Measurements from ENCODE around the gene NSUN5.
"Not testable (repeated sequence)": the region's sequence is repeated elsewhere in the genome, so short reads cannot be mapped to it uniquely, and the experiment has no call there.

DNA sequence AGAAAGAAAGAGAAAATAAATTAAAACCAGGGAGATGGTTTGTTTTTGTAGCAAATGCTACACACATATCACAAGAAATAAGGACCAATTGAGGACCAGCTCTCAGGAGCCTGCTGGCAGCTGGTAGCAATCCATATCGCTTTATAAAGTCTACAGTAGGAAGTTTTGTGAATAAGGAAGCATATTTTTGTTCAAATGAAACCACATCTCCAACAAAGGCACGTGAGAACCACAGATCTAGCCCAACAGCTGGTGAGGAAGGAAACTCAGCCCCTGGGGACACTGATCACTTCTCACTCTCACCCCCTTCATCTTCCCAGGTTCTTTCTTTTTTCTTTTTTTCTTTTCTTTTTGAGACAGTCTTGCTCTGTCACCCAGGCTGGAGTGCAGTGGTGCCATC is 46.2 kb downstream of the NSUN5 start:
- TF ChIP-seq POLR2A (conservative IDR thresholded peaks at IDR 0.05); ARNT (IDR thresholded peaks at IDR 0.05); EP300 (IDR thresholded peaks at IDR 0.05; ENCODE audit: low read length); SMAD4 (CRISPR knock-in tag; conservative IDR thresholded peaks at IDR 0.05); TCF7 (IDR thresholded peaks at IDR 0.05; ENCODE audit: borderline replicate concordance); POLR2AphosphoS5 (IDR thresholded peaks at IDR 0.05; ENCODE audit: control insufficient read depth, insufficient read depth, low read depth, low read length); MEF2A (IDR thresholded peaks at IDR 0.05; ENCODE audit: control insufficient read depth, low read depth, low read length): not testable (repeated sequence)
- TF ChIP-seq, protein P1, sequence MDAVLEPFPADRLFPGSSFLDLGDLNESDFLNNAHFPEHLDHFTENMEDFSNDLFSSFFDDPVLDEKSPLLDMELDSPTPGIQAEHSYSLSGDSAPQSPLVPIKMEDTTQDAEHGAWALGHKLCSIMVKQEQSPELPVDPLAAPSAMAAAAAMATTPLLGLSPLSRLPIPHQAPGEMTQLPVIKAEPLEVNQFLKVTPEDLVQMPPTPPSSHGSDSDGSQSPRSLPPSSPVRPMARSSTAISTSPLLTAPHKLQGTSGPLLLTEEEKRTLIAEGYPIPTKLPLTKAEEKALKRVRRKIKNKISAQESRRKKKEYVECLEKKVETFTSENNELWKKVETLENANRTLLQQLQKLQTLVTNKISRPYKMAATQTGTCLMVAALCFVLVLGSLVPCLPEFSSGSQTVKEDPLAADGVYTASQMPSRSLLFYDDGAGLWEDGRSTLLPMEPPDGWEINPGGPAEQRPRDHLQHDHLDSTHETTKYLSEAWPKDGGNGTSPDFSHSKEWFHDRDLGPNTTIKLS (IDR thresholded peaks at IDR 0.05; ENCODE audit: borderline replicate concordance, low read depth): not testable (repeated sequence)
- TF ChIP-seq, protein P2, sequence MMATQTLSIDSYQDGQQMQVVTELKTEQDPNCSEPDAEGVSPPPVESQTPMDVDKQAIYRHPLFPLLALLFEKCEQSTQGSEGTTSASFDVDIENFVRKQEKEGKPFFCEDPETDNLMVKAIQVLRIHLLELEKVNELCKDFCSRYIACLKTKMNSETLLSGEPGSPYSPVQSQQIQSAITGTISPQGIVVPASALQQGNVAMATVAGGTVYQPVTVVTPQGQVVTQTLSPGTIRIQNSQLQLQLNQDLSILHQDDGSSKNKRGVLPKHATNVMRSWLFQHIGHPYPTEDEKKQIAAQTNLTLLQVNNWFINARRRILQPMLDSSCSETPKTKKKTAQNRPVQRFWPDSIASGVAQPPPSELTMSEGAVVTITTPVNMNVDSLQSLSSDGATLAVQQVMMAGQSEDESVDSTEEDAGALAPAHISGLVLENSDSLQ (IDR thresholded peaks at IDR 0.05): not testable (repeated sequence)
- TF ChIP-seq, protein P3, sequence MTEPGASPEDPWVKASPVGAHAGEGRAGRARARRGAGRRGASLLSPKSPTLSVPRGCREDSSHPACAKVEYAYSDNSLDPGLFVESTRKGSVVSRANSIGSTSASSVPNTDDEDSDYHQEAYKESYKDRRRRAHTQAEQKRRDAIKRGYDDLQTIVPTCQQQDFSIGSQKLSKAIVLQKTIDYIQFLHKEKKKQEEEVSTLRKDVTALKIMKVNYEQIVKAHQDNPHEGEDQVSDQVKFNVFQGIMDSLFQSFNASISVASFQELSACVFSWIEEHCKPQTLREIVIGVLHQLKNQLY (CRISPR knock-in tag; conservative IDR thresholded peaks at IDR 0.05): not testable (repeated sequence)

All from K562 (cell line).